Measurements from ENCODE around the gene AGO1.

Gene AGO1

DNA sequence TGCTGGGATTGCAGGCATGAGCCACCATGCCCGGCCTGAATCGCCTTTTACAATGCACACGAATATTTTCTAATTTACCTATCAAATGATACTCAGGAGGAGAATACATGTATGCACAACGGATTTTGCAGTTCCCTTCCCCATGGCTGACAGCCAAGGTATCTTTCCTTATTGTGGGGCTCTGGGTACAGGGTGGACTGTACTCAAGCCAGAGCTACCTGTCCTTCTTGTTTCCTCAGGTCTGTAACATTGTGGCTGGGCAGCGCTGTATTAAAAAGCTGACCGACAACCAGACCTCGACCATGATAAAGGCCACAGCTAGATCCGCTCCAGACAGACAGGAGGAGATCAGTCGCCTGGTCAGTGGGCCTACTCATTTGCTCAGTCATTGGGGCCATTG lies 18.2 kb downstream of the AGO1 start:
- Mint-ChIP-seq H3K27ac (peak overlapping the region; percentile 30), H3K4me1 (no peaks in the 10 kb centered on the region), H3K9me3 (no peaks in the 10 kb centered on the region), H3K36me3 (ENCODE audit: low read depth) (peaks cover 64% of the 10 kb centered on the region), H3K27me3 (ENCODE audit: low read depth, poor library complexity) (no peaks in the 10 kb centered on the region), H3K4me3 (no peak overlapping the region)
- DNase-seq: no peak
- TF ChIP-seq, protein P1, sequence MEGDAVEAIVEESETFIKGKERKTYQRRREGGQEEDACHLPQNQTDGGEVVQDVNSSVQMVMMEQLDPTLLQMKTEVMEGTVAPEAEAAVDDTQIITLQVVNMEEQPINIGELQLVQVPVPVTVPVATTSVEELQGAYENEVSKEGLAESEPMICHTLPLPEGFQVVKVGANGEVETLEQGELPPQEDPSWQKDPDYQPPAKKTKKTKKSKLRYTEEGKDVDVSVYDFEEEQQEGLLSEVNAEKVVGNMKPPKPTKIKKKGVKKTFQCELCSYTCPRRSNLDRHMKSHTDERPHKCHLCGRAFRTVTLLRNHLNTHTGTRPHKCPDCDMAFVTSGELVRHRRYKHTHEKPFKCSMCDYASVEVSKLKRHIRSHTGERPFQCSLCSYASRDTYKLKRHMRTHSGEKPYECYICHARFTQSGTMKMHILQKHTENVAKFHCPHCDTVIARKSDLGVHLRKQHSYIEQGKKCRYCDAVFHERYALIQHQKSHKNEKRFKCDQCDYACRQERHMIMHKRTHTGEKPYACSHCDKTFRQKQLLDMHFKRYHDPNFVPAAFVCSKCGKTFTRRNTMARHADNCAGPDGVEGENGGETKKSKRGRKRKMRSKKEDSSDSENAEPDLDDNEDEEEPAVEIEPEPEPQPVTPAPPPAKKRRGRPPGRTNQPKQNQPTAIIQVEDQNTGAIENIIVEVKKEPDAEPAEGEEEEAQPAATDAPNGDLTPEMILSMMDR (IDR thresholded peaks at IDR 0.05): no peak

- H3K4me1 Mint-ChIP-seq: no peaks in the 10 kb centered on the region
- peaks cover 61% of the 10 kb centered on the region for H3K36me3 Mint-ChIP-seq (ENCODE audit: low read depth)
- H3K4me3 Mint-ChIP-seq: no peak overlapping the region
- H3K27me3 Mint-ChIP-seq (ENCODE audit: low read depth, poor library complexity): no peaks in the 10 kb centered on the region
- H3K9me3 Mint-ChIP-seq: no peaks in the 10 kb centered on the region
- no peak for DNase-seq
- TF ChIP-seq, protein P1 (IDR thresholded peaks at IDR 0.05): no peak
- no peak overlapping the region for H3K27ac Mint-ChIP-seq
Observed at GRCh38 chr1:35902671-35903070, 19.7 kb downstream of the AGO1 start.

- peaks cover 75% of the 10 kb centered on the region for H3K36me3 Mint-ChIP-seq (ENCODE audit: low read depth)
- no peak overlapping the region for H3K27ac Mint-ChIP-seq
- H3K27me3 Mint-ChIP-seq (ENCODE audit: low read depth, poor library complexity): no peaks in the 10 kb centered on the region
Observed at GRCh38 chr1:35914717-35915116, 31.7 kb downstream of the AGO1 start.

GRCh38 chr1:35915693-35916092 lies 32.7 kb downstream of the AGO1 start:
- Mint-ChIP-seq H3K27ac (no peak overlapping the region), H3K4me3 (no peak overlapping the region), H3K4me1 (no peaks in the 10 kb centered on the region), H3K9me3 (no peaks in the 10 kb centered on the region), H3K36me3 (ENCODE audit: low read depth) (peaks cover 76% of the 10 kb centered on the region), H3K27me3 (ENCODE audit: low read depth, poor library complexity) (no peaks in the 10 kb centered on the region)
- TF ChIP-seq, protein P1 (IDR thresholded peaks at IDR 0.05): no peak
- DNase-seq: no peak

More at GRCh38 chr1:35914717-35915116, 31.7 kb downstream of the AGO1 start:
- H3K9me3 Mint-ChIP-seq: no peaks in the 10 kb centered on the region
- DNase-seq: no peak
- no peak overlapping the region for H3K4me3 Mint-ChIP-seq
- TF ChIP-seq, protein P1 (IDR thresholded peaks at IDR 0.05): no peak
- H3K4me1 Mint-ChIP-seq: no peaks in the 10 kb centered on the region

DNA sequence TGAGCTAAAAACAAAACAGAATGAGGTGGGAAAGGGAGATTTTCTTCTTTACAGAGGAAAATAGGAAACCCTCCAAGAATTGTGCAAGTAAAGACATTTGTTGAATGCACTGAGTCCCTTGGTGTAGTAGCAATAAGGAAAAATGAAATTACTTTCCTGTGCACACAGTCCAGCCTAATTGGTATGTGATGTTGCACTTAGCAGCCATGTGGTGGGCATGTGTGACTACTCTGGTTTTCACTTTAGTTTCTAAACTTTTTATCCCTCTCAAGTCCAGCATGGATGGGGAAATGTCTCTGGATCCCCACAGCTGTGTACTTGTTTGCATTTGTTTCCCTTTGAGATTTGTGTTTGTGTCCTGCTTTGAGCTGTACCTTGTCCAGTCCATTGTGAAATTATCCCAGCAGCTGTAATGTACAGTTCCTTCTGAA lies 40.8 kb downstream of the AGO1 start:
- peak overlapping the region; percentile 68 for H3K27ac Mint-ChIP-seq
- peaks cover 20% of the 10 kb centered on the region for H3K36me3 Mint-ChIP-seq (ENCODE audit: low read depth)
- H3K4me3 Mint-ChIP-seq: no peak overlapping the region
- no peaks in the 10 kb centered on the region for H3K27me3 Mint-ChIP-seq (ENCODE audit: low read depth, poor library complexity)
- no peak for DNase-seq
- H3K9me3 Mint-ChIP-seq: no peaks in the 10 kb centered on the region
- TF ChIP-seq, protein P1 (IDR thresholded peaks at IDR 0.05): no peak
- peaks cover 8% of the 10 kb centered on the region for H3K4me1 Mint-ChIP-seq

GRCh38 chr1:35924838-35925237 lies 41.8 kb downstream of the AGO1 start:
- Mint-ChIP-seq H3K9me3 (no peaks in the 10 kb centered on the region), H3K4me1 (peaks cover 18% of the 10 kb centered on the region), H3K36me3 (ENCODE audit: low read depth) (peaks cover 14% of the 10 kb centered on the region), H3K4me3 (no peak overlapping the region), H3K27ac (peak overlapping the region; percentile 77), H3K27me3 (ENCODE audit: low read depth, poor library complexity) (no peaks in the 10 kb centered on the region)
- no peak for DNase-seq
- TF ChIP-seq, protein P1 (IDR thresholded peaks at IDR 0.05): no peak
